Tibial nerve (tissue), 4 donors: ENCODE data around the gene TGM4.

Experiments
- CTCF ChIP-seq, 5 experiments: fragments of 200-600 bp in 3 of 5; fragments of 450-650 bp in 2 of 5; sonication (generic) in 3 of 5; IDR thresholded peaks; one replicate each; pipeline ENCODE4 v1.5.1; 2016 to 2019; ENCODE audit warnings: antibody characterized with exemption in 5 of 5, mild to moderate bottlenecking in 3 of 5, moderate library complexity in 2 of 5
- EP300 ChIP-seq, 2 donors: sonication (generic); formaldehyde crosslinking; IDR thresholded peaks; one replicate each; pipeline ENCODE4 v1.6.1; 2017; ENCODE audit warnings: antibody characterized with exemption in 2 of 2, mild to moderate bottlenecking in 1 of 2
- POLR2A ChIP-seq, 2 donors: fragments of 450-650 bp; IDR thresholded peaks; one replicate each; pipeline ENCODE4 v1.6.1; 2017; ENCODE audit warnings: antibody characterized with exemption in 2 of 2, mild to moderate bottlenecking in 2 of 2, moderate library complexity in 2 of 2

GRCh38 chr3:44890852-44891251 lies 16.4 kb downstream of the TGM4 start:
- TF ChIP-seq CTCF (IDR thresholded peaks at IDR 0.05) (no peak), POLR2A (IDR thresholded peaks at IDR 0.05) (no peak), EP300 (IDR thresholded peaks at IDR 0.05) (no peak)
